Central memory CD4-positive, alpha-beta T cell (primary cell): ENCODE data around the gene KRTAP20-3.

Experiments
- DNase-seq: peaks from one replicate; pipeline ENCODE4 v3.0.0; 2022
- total RNA-seq, 3 experiments: gene quantifications; one replicate each; lab custom pipeline; 2026; lab: John Stamatoyannopoulos, UW

Gene KRTAP20-3
- 0 reads per million in 3 experiments for total RNA-seq

GRCh38 chr21:30642564-30642963 lies at the start of gene KRTAP20-3:
Gene KRTAP20-3 (plus strand): TSS chr21:30642864.
- DNase-seq, result no peak

- no peak for DNase-seq
Measured at GRCh38 chr21:30598802-30599201, 43.9 kb upstream of the KRTAP20-3 start, which contains the start of gene KRTAP6-2. Gene KRTAP6-2 (minus strand): TSS chr21:30598902. CDS start chr21:30598874, 28 bp downstream.

- DNase-seq, result no peak
Measured at GRCh38 chr21:30600787-30601186, 41.9 kb upstream of the KRTAP20-3 start, which contains the start of gene KRTAP22-1. Gene KRTAP22-1 (plus strand): TSS chr21:30601087.

GRCh38 chr21:30605968-30606367 lies 36.7 kb upstream of the KRTAP20-3 start:
- DNase-seq, result no peak

GRCh38 chr21:30612132-30612531 lies 30.5 kb upstream of the KRTAP20-3 start:
- no peak for DNase-seq

GRCh38 chr21:30613836-30614235 lies 28.8 kb upstream of the KRTAP20-3 start, which contains the start of gene KRTAP6-1:
Gene KRTAP6-1 (minus strand): TSS chr21:30613930. CDS start chr21:30613904, 26 bp downstream.
- no peak for DNase-seq

GRCh38 chr21:30615199-30615598 lies 27.5 kb upstream of the KRTAP20-3 start:
- no peak for DNase-seq

GRCh38 chr21:30616125-30616524 lies 26.5 kb upstream of the KRTAP20-3 start, which contains the start of gene KRTAP20-1:
Gene KRTAP20-1 (plus strand): TSS chr21:30616425. CDS start chr21:30616455, 30 bp downstream.
- no peak for DNase-seq

- no peak for DNase-seq
Measured at GRCh38 chr21:30620080-30620479, 22.6 kb upstream of the KRTAP20-3 start.

- DNase-seq, result no peak
Measured at GRCh38 chr21:30620522-30620921, 22.1 kb upstream of the KRTAP20-3 start, which contains the start of gene KRTAP20-4. Gene KRTAP20-4 (plus strand): TSS chr21:30620627.

GRCh38 chr21:30623362-30623761 lies 19.3 kb upstream of the KRTAP20-3 start:
- DNase-seq, result no peak

GRCh38 chr21:30625449-30626165 lies 17.1 kb upstream of the KRTAP20-3 start:
- DNase-seq, result no peak

- DNase-seq, result no peak
Measured at GRCh38 chr21:30628109-30628508, 14.6 kb upstream of the KRTAP20-3 start.

GRCh38 chr21:30629200-30629599 lies 13.5 kb upstream of the KRTAP20-3 start:
- DNase-seq, result no peak

GRCh38 chr21:30634906-30635305 lies 7.8 kb upstream of the KRTAP20-3 start, which contains the start of gene KRTAP20-2:
Gene KRTAP20-2 (plus strand): TSS chr21:30635206. CDS start chr21:30635264, 58 bp downstream.
- no peak for DNase-seq

- DNase-seq, result no peak
Measured at GRCh38 chr21:30638686-30639085, 4.0 kb upstream of the KRTAP20-3 start.

- no peak for DNase-seq
Measured at GRCh38 chr21:30646904-30647414, 4.3 kb downstream of the KRTAP20-3 start.

GRCh38 chr21:30652891-30653290 lies 10.2 kb downstream of the KRTAP20-3 start:
- no peak for DNase-seq

GRCh38 chr21:30668776-30669175 lies 26.1 kb downstream of the KRTAP20-3 start:
- DNase-seq, result no peak

- no peak for DNase-seq
Measured at GRCh38 chr21:30672985-30673650, 30.5 kb downstream of the KRTAP20-3 start.

GRCh38 chr21:30674312-30674711 lies 31.6 kb downstream of the KRTAP20-3 start:
- DNase-seq, result no peak

GRCh38 chr21:30676737-30677136 lies 34.1 kb downstream of the KRTAP20-3 start:
- DNase-seq, result no peak

- no peak for DNase-seq
Measured at GRCh38 chr21:30680586-30680985, 37.9 kb downstream of the KRTAP20-3 start.
